GM19328 (cell line): ENCODE results near the gene TIMP2.
"Not testable (repeated sequence)": the region's sequence is repeated elsewhere in the genome, so short reads cannot be mapped to it uniquely, and the experiment has no call there.

Experiments
- ATAC-seq: cut with Tn5 transposase; IDR thresholded peaks from one replicate; pipeline ENCODE4 v1.9.1; 2021; ENCODE audit warnings: mild to moderate bottlenecking, moderate library complexity; ENCODE audit not compliant: unreplicated experiment

Gene TIMP2

GRCh38 chr17:78933025-78933958 is 8.1 kb upstream of the TIMP2 start:
- ATAC-seq = no peak

GRCh38 chr17:78929908-78930775 is 5.0 kb upstream of the TIMP2 start:
- ATAC-seq = no peak

GRCh38 chr17:78925662-78926555 is 722 bp upstream of the TIMP2 start:
- no peak for ATAC-seq

GRCh38 chr17:78924481-78925151 is 571 bp downstream of the TIMP2 start:
- ATAC-seq = no peak

- no peak for ATAC-seq
Observed at GRCh38 chr17:78923660-78924453, 1.3 kb downstream of the TIMP2 start.

GRCh38 chr17:78922816-78923498 is 2.2 kb downstream of the TIMP2 start:
- no peak for ATAC-seq

GRCh38 chr17:78921437-78921971 is 3.7 kb downstream of the TIMP2 start:
- no peak for ATAC-seq

- no peak for ATAC-seq
Observed at GRCh38 chr17:78920528-78920927, 4.7 kb downstream of the TIMP2 start.

- ATAC-seq = no peak
Observed at GRCh38 chr17:78919861-78920450, 5.2 kb downstream of the TIMP2 start.

- no peak for ATAC-seq
Observed at GRCh38 chr17:78918979-78919378, 6.2 kb downstream of the TIMP2 start.

- no peak for ATAC-seq
Observed at GRCh38 chr17:78917451-78918275, 7.5 kb downstream of the TIMP2 start.

GRCh38 chr17:78915872-78916632 is 9.1 kb downstream of the TIMP2 start:
- no peak for ATAC-seq

- no peak for ATAC-seq
Observed at GRCh38 chr17:78913115-78913514, 12.1 kb downstream of the TIMP2 start.

- ATAC-seq = no peak
Observed at GRCh38 chr17:78912082-78912481, 13.1 kb downstream of the TIMP2 start.

GRCh38 chr17:78911543-78911942 is 13.6 kb downstream of the TIMP2 start:
- ATAC-seq = not testable (repeated sequence)

- ATAC-seq = no peak
Observed at GRCh38 chr17:78910497-78911284, 14.5 kb downstream of the TIMP2 start.
